Activated T-cell treated with anti-CD3 and anti-CD28 coated beads for 1 hour (primary cell): ENCODE measurements around the gene C19orf25.

ENCODE experiments used
- DNase-seq: peaks from one replicate; pipeline ENCODE4 v3.0.0-alpha.2; 2020; ENCODE audit warnings: low read depth

C19orf25 gene

DNA sequence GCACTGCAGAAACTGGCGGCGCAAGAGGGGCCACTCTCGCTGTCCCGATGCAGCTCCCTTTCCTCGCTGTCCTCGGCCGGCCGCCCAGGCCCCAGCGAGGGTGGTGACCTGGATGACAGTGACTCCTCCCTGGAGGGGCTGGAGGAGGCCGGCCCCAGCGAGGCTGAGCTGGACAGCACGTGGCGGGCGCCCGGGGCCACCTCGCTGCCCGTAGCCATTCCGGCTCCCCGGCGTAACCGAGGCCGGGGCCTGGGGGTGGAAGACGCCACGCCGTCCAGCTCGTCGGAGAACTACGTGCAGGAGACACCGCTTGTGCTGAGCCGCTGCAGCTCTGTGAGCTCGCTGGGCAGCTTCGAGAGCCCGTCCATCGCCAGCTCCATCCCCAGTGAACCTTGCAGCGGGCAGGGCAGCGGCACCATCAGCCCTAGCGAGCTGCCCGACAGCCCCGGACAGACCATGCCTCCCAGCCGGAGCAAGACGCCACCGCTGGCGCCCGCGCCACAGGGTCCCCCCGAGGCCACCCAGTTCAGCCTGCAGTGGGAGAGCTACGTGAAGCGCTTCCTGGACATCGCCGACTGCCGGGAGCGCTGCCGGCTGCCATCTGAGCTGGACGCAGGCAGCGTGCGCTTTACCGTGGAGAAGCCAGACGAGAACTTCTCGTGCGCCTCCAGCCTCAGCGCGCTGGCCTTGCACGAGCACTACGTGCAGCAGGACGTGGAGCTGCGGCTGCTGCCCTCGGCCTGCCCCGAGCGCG lies 12.4 kb downstream of the C19orf25 start:
- DNase-seq = no peak

DNA sequence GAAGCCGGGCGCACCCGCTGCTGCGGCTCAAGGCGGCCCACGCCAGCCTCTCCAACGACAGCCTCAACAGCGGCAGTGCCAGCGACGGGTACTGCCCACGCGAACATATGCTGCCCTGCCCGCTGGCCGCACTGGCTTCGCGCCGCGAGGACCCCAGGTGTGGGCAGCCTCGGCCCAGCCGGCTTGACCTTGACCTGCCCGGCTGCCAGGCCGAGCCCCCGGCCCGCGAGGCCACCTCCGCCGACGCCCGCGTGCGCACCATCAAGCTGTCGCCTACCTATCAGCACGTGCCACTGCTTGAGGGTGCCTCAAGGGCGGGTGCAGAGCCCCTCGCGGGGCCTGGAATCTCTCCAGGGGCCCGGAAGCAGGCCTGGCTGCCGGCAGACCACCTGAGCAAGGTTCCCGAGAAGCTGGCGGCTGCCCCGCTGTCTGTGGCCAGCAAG lies 13.0 kb downstream of the C19orf25 start:
- DNase-seq = no peak

DNA sequence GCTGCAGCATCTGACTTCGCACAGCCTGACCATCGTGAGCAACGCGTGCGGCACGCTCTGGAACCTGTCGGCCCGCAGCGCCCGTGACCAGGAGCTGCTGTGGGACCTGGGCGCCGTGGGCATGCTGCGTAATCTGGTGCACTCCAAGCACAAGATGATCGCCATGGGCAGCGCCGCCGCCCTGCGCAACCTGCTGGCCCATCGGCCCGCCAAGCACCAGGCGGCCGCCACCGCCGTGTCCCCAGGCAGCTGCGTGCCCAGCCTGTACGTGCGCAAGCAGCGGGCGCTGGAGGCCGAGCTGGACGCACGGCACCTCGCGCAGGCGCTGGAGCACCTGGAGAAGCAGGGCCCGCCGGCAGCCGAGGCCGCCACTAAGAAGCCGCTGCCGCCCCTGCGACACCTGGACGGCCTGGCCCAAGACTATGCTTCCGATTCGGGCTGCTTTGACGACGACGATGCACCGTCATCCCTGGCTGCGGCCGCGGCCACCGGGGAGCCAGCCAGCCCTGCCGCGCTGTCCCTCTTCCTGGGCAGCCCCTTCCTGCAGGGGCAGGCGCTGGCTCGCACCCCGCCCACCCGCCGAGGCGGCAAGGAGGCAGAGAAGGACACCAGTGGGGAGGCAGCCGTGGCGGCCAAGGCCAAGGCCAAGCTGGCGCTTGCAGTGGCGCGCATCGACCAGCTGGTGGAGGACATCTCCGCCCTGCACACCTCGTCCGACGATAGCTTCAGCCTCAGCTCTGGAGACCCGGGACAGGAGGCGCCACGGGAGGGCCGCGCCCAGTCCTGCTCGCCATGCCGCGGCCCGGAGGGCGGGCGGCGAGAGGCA lies 13.6 kb downstream of the C19orf25 start:
- no peak for DNase-seq

DNA sequence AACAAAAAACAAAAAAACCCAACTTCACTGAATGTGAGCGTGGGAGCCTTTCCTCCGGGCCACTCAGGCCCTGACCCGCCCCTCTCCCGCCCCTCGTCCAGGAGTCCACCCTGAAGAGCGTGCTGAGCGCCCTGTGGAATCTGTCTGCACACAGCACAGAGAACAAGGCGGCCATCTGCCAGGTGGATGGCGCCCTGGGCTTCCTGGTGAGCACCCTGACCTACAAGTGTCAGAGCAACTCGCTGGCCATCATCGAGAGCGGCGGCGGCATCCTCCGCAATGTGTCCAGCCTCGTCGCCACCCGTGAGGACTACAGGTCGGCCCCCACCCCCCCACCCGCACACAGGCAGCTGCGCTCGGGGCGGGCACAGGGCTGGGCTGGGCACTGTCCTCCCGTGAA lies 17.2 kb downstream of the C19orf25 start:
- no peak for DNase-seq

DNA sequence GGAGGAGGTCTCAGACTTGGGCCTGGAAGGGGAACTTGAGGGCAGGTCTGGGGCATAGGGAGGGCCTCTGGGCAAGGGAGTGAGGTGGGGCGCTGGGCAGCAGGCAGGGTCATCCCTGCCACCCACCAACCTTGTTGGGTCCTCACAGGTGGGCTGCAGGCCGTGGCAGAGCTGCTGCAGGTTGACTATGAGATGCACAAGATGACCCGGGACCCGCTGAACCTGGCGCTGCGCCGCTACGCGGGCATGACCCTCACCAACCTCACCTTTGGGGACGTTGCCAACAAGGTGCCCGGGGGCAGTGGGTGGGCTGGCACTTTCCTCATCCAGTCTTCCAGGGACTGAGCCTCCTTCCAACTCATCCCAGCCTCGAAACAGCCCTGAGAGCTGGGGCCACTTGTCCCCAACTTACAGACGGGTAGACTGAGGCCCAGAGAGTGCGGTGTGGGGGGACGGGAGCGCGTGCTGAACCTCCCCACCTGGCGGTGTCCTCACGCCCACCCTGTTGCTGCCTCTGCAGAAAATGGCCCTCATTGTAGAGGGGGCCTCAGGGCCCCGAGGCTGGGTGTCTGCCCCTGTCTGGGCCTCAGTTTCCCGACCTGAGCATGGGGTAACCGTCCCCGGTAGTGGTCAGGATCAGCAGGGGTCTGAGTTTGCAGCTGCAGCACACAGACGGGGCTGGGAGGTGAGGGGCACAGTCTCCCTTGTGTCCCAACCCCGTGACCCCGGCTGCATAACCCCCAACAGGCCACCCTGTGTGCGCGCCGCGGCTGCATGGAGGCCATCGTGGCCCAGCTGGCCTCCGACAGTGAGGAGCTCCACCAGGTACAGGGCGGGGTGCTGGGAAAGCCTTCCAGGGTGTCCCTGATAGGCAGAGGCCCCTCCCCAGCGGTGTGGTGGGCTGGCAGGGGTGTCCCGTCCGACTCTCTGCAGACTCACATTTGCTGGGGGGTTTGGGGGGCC lies 18.7 kb downstream of the C19orf25 start:
- no peak for DNase-seq

DNA sequence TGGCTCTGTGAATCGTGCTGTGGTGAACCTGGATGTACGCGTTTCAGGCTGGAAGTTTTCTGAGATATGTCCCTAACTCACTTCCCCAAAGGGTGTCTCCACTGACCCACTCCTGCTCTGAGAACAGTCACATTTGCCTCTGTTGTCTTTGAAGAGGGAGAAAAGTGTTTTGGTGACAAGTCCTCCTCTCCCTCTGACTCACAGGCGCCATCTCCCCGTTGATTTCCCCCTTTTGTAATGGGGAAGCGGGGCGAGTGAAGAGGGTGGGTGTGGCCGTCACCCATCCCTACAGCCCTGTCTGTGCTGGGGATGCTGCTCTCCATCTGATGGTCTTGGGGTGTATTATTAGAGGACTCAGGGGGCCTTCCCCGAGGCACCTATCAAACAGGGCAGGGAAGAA lies 19.5 kb downstream of the C19orf25 start:
- DNase-seq = no peak

DNA sequence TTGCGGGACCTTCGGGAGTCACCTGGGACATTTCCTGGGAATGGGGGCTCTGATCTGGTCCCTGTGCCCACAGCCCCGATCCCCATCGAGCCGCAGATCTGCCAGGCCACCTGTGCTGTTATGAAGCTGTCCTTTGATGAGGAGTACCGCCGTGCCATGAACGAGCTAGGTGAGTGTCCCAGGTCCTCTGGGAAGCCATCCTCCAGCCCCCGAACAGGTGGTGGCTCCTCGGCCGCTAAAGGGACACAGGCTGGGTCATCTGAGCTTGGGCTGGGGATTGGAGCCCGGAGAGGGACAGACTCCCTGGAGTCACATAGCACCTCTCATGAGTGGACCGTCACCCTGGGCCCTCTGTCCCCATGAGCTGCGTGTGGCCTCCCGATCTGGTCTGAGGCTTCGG lies 21.1 kb downstream of the C19orf25 start:
- DNase-seq = no peak

DNA sequence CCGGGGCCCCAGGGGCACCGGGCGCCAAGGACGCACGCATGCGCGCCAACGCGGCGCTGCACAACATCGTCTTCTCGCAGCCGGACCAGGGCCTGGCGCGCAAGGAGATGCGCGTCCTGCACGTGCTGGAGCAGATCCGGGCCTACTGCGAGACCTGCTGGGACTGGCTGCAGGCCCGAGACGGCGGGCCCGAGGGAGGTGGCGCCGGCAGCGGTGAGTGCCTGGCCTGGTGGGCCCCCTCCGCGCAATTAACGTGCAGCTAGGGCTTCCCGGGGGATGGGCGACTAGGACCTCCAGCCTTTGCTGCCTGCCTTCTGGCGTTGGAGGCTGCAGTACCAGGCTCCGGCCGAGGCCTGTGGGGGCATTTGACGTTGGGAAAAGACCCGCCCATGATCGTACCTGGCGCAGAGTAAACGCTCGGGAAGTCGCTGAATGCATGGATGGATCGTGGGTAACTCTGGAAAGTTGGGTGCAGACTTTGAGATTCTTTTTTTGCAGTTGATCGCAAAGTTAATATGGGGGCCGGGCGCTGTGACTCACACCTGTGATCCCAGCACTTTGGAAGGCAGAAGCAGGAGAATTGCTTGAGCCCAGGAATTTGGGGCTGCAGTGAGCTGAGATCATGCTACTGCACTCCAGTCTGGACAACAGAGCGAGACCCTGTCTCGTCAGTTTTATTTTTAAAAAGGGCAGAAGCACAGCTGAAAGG lies 21.8 kb downstream of the C19orf25 start:
- no peak for DNase-seq

DNA sequence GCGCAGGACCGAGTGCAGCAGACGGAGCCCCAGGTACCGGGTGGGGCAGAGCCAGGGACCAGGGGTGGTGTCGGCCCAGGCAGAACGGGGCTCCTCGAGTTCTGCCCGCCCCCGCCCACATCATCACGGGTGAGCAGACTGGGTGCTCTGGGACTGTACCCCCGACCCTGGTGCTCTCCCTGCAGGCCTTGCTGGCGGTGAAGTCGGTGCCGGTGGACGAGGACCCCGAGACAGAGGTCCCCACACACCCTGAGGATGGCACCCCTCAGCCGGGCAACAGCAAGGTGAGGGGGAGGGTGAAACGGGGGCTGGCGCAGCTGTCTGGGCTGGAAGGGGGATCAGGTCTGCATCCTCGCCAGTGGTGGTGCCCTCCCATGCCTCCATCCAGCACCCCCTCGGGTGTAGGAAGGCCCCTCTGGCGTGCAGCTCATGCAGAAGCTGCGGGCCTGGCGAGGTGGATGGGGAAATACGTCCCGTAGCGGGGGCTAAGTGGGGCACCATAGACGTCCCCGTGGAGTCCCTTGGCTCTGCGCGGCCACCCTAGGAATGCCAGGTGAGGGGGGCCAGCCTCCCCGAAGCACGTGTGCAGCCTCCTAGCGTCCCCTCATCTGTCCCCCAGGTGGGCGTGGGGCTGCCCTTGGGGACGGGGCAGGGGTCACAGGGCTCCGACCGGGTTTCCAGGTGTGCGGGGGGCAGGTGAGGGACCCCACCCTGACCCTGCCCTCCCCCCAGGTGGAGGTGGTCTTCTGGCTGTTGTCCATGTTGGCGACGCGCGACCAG lies 22.7 kb downstream of the C19orf25 start:
- no peak for DNase-seq

DNA sequence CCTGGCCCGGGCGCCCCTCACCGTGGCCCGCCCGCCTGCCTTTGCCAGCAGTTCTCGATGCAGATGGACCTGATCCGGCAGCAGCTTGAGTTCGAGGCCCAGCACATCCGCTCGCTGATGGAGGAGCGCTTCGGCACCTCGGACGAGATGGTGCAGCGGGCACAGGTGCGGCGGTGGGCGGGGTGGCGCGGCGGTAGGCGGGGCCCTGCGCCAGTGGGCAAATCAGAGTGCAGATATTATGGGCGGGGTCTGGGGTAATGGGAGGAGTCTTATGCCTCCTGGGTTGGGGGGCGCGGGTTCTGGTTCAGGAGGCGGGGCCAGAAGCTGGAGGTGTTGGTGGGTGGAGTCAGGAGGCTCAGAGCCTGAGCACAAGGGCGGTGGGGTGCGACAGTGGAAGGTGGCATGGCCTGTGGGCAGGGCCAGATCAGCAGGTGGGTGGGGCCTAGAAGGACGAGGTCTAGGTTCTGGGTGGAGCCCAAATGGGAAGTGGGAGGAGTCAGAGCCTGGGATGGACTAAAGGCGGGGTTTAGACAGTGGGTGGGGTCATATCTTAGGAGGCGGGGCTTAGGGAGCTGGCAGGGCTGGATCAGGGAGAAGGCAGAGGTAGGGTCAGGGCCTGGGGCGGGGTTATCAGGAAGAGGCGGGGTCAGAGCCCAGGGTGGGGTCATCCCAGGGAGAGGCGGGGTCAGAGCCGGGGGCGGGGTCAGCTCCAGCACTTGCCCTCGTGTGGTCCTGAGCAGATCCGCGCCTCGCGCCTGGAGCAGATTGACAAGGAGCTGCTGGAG lies 23.5 kb downstream of the C19orf25 start:
- no peak for DNase-seq

DNA sequence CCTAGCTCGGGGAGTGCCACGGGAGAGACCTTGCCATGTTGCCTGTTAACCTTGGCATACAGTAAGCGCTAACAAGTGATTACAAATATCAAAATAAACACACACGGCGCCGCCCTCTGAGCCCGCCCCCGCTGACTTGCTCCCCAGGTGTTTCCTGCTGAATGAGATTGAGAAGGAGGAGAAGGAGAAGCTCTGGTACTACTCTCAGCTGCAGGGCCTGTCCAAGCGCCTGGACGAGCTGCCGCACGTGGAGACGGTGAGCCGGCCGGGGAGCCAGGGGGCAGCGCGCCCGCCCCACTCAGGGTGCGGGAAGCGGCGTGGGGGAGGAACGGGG lies 24.0 kb downstream of the C19orf25 start:
- DNase-seq = no peak

DNA sequence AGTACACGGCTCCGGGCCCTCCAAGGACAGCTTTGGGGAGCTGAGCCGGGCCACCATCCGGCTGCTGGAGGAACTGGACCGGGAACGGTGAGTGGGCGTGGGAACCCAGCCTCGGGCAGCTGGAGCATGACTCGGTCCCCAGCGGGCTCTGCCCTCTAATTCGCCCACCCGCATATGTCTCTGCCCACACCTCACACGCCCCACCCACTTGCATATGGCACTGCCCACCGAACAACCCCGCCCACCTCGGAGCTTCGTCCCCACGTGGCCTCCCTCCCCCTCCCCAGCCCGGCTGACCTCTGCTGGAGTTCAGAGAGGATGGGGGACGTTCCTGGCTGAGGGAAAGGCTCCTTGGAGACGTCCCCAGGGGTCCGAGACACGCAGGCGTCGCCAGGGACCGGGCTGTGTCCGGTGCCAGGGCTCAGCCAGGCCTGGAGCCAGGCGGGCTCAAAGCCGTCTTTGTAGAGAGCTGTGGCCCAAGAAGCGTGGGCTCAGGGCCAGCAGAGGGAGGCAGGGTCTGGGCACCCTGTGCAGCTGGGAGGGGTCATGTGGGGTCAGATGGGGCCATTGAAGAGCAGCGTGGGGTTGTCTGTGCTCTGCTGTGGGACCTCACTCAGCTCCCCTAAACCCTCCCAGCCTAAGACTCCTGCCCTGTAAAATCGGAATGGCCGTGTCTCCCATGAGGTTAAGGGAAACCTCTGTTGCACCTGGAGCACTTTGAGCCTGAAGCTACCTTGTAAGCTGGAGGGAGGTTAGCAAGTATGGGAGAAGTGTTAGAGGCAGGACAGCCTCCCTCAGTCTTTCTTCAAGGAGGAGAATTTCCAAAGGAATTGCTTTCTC lies 25.3 kb downstream of the C19orf25 start:
- DNase-seq = no peak

DNA sequence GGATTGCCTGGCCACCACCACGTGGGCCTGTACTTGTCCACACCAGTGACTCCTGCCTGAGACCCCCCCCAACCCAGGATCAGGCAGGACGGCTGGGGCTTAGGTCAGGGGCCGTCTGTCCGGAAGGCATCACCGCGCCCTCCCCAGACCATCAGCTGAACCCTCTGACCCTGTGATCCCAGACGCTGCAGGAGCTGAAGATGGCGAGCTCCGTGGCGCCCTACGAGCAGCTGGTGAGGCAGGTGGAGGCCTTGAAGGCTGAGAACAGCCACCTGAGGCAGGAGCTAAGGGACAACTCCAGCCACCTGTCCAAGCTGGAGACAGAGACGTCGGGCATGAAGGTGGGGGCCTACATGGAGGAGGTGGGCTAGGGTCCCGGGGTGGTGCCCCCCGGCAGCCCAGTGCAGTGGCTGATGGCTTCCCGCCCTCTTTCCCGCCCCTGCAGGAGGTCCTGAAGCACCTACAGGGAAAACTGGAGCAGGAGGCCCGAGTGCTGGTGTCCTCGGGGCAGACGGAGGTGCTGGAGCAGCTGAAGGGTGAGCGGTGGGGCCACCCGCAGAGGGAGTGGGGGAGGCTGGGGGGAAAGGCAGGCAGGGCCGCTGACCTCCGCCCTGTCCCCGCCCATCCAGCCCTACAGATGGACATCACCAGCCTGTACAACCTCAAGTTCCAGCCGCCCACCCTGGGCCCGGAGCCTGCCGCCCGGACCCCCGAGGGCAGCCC lies 26.1 kb downstream of the C19orf25 start:
- DNase-seq = no peak

DNA sequence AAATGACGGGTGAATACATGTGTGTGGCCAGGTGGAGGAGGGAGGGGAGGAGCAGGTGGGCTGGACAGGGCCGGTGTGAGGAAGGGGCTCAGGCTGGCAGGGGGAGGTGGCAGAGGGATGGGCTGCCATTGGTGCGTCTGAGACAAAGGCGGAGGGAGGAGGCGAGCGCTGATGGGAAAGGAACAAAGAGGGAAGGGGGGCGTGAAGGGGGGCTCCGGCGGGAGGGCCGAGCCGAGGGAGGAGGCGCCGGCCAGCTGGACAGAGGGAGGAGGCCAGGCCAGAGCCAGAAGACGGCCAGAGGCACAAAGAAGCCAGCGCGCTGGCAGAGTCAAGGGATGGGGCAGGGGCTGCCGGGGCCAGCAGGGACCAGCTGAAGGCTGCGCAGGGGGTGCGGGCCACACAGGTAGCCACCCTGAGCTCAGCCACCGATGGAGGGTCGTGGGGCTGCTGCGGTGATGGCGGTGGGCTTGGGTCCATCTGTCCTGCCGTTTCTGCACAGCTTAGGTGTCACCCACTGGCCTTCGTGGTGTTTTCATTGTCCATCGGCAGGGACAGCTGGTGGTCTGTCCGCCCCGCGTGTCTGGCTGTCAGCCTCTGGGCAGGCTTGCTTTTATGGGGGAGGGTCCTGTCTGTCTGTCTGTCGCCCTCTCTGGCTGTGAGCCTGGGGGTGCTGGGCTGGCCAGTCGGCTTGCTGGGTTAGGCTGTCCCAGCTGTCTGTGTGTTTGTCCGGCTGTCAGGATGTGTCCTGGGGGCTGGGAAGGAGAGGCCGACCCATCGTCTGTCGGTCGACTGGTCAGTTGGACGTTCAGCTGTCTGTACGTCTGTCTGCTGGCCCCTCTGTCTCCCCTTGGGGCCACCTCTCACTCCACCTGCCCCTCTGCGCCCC lies 26.9 kb downstream of the C19orf25 start:
- no peak for DNase-seq

DNA sequence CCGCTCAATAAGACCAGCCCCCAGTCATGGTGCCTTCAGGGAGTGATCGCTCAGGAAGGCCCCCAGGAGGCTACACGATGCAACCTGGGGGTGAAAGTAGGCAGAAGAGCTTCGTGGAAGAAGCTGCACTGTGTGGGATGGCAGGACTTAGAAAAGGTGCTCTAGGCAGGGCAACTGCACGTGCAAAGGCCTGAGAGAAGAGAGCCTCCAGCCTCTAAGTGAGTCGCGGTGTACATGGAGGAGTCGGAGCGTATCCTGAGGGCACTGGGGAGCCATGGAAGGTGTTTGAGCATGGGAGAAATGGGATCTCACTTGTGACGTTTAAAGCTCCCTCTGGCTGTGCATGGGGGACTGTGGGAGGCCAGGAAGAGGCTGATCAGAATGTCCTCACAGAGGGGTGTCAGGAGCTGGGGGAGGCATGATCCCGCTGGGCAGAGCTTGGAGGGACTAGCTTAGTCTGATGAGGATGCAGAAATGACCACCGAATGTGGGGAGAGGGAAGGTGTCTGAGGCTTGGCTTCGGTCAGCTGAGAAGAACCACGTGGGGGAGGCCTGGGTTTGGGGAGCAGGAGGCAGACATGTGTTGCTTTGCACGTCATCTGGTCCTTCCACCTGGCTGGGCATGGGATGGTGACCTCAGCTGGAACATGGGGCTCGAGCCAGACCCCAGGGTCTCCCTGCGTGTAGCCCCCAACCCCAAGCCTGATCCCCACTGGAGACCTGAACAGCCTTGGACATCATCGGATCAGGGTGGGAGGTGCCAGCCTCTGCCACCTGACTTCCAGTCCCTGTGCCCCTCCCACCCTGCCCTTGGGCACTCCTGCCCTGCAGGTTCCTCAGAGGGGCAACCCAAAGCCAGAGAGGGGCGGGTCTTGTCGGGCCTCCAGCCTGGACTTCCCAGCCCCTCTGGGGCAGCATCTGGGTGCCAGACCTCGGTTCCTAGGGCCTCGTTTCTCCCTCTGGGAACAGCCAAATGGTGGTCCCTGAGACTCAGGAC lies 28.0 kb downstream of the C19orf25 start:
- DNase-seq = no peak
